ENCODE data around the gene KANSL1. TPM values are rescaled to one million over a fixed set of nuclear protein-coding genes. Genes with fewer than 3 reads are reported as not detected.

KANSL1 gene
- total and polyA plus RNA-seq, 9 of the 15 experiments (the other 6 are each of a cell fraction or from before 2014, with no cell fraction given): 3.6 to 55.4 (median 31.8) TPM

GRCh38 chr17:46138473-46138872, 54.8 kb downstream of the KANSL1 start:
- no peak for ATAC-seq
- H3K36me3 ChIP-seq (ENCODE audit: control insufficient read depth, insufficient read depth, low read length): 0 out of 3 replicates have a peak, but pooled peaks cover 5% of the 10 kb centered on the region
- in situ Hi-C loops (cut with MboI) (no loop called here), intact Hi-C loops (cut with micrococcal nuclease) (no loop called here)
- WGBS (ENCODE audit: insufficient coverage, low coverage, missing lambda C conversion rate): 74% methylated on average over 3 of the region's 3 CpGs
- H3K4me3 ChIP-seq: no peak overlapping the region
- peaks cover 3% of the 10 kb centered on the region for H3K9me1 ChIP-seq (ENCODE audit: control insufficient read depth, insufficient read depth, low read length)
- ChIA-PET POLR2A (no interaction called here), CTCF (ENCODE audit: low intra/inter-chr PET ratio) (no interaction called here)
- peaks cover 13% of the 10 kb centered on the region for H4K20me1 ChIP-seq (replicated peaks; ENCODE audit: control insufficient read depth, insufficient read depth, low read length)
- no peaks in the 10 kb centered on the region; a peak in 1 of 5 replicates for H3K4me1 ChIP-seq (replicated peaks in 1 of 2; ENCODE audit: control insufficient read depth in 2 of 2, insufficient read depth in 2 of 2, low read length in 2 of 2)
- BruUV-seq (replicated peaks): no TSS peak
- H3K9ac ChIP-seq (ENCODE audit: insufficient read depth in 1 of 2, low read depth in 2 of 2, low read length in 2 of 2): no peak overlapping the region
- no peak overlapping the region for H3K4me2 ChIP-seq (ENCODE audit: insufficient read depth, low read length)
- FAIRE-seq: no peak
- no peak overlapping the region for H2AFZ ChIP-seq (ENCODE audit: low read depth, low read length)
- peaks cover 97% of the 10 kb centered on the region for H3K79me2 ChIP-seq (ENCODE audit: control insufficient read depth, insufficient read depth, low read length)
- H3K9me3 ChIP-seq (replicated peaks; ENCODE audit: control insufficient read depth, insufficient read depth, low read depth, low read length): no peaks in the 10 kb centered on the region
- no peak overlapping the region for H3K27ac ChIP-seq (ENCODE audit: extremely low read depth, low read depth, low read length)
- no peak for TF ChIP-seq NFATC3 (IDR thresholded peaks at IDR 0.05)
- no peak for TF ChIP-seq MEF2A (IDR thresholded peaks at IDR 0.05; ENCODE audit: control insufficient read depth, low read depth, low read length)
- TF ChIP-seq ATF6 (CRISPR knock-in tag; IDR thresholded peaks at IDR 0.05): no peak
- TF ChIP-seq CREB1 (IDR thresholded peaks at IDR 0.05): no peak
- TF ChIP-seq CREB1 (CRISPR knock-in tag; IDR thresholded peaks at IDR 0.05): no peak
- no peak for TF ChIP-seq TARDBP (IDR thresholded peaks at IDR 0.05)
- TF ChIP-seq, protein P1, sequence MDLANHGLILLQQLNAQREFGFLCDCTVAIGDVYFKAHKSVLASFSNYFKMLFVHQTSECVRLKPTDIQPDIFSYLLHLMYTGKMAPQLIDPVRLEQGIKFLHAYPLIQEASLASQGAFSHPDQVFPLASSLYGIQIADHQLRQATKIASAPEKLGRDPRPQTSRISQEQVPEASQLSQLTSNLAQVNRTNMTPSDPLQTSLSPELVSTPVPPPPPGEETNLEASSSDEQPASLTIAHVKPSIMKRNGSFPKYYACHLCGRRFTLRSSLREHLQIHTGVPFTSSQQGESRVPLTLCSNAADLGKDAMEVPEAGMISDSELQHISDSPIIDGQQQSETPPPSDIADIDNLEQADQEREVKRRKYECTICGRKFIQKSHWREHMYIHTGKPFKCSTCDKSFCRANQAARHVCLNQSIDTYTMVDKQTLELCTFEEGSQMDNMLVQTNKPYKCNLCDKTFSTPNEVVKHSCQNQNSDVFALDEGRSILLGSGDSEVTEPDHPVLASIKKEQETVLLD (IDR thresholded peaks at IDR 0.05): no peak
- TF ChIP-seq ZNF311 (CRISPR knock-in tag; IDR thresholded peaks at IDR 0.05): no peak
- no peak for TF ChIP-seq ZNF75A (CRISPR knock-in tag; IDR thresholded peaks at IDR 0.05)
- no peak for TF ChIP-seq CHD1 (IDR thresholded peaks at IDR 0.05; ENCODE audit: low read length)
- no peak for DNase-seq (ENCODE audit: extremely low read depth in 1 of 4, low spot score in 3 of 4)
- no peaks in the 10 kb centered on the region for H3K27me3 ChIP-seq (ENCODE audit: control insufficient read depth in 2 of 2, insufficient read depth in 2 of 2, low read length in 2 of 2)

Measured in K562 (cell line).